TTC549 (cell line): ENCODE measurements around the gene OTOF.

ENCODE experiments used
- FAIRE-seq: peaks from 2 replicates; lab custom pipeline; 2012; peaks lifted over from hg19 to GRCh38; lab: Jason Lieb, UNC

The OTOF gene

DNA sequence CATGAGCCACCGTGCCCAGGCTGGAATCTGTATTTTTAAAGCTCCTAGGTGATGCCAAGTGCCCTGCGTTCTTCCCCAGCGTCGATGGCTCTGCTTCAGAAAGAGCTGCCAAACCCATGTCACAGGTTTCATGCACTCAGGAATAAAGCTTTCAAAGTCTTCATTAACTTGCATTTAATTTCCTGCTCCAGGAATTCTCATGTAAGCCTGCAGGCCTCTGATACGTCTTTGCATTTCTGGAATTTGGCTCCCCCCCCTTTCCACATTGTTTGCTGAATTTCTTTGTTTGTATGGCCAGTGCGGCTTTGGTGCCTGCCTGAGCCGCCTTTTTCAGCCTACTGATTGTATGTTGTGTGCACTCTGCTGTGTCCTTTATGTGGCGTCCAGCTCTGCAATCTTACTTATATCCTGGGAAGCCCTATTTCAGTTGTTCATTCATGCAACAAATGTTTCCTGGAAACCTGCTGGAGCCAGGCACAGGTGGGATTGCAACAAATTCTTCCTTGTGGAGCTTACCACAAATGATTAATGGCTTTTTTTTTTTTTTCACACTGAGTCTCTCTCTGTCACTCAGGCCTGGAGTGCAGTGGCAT, 17.9 kb upstream of the OTOF start:
- FAIRE-seq, result no peak

GRCh38 chr2:26494891-26495290, 17.0 kb upstream of the OTOF start:
- FAIRE-seq, result no peak

DNA sequence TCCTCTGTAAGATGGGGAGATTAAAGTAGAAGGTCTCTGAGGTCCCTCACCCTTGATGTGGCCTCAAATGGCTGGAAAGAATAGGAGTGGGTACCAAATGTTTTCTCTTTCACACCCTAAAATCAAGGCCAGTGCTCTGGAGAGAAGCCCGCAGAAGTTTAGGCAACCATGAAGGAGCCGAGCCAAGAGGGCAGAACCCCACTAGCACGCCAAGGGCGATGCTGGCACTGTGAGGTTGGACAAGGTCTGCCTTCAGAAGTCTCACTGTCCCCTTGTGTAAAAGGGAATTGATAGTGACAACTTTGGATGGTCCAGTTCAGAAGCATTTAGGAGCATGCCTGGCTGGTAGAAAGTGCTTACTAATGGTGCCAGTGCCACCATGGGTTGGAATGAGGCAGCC, 16.3 kb upstream of the OTOF start:
- FAIRE-seq, result no peak

DNA sequence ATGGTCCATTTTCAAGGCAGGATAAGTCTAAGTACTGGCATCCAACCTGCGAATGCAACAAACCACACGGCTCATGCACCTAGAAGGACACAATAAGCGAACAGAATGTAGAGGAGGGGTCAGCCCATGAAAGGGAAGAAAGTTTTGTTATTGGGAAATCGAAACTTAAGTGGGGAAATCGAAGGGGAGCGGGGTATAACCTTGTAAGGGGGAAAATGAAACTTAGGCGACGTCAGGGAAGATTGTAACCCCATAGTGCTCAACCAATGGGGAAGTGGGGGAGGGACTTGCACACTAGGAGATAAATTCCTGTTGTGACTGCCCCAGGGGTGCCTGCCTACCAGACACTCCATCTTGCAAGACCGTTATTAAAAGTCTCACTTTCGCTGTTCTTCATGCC, 15.6 kb upstream of the OTOF start:
- no peak for FAIRE-seq

- no peak for FAIRE-seq
These were observed 15.0 kb upstream of the OTOF start for GRCh38 chr2:26492749-26493515.

- FAIRE-seq, result no peak
These were observed 13.7 kb upstream of the OTOF start for GRCh38 chr2:26491563-26492167.

DNA sequence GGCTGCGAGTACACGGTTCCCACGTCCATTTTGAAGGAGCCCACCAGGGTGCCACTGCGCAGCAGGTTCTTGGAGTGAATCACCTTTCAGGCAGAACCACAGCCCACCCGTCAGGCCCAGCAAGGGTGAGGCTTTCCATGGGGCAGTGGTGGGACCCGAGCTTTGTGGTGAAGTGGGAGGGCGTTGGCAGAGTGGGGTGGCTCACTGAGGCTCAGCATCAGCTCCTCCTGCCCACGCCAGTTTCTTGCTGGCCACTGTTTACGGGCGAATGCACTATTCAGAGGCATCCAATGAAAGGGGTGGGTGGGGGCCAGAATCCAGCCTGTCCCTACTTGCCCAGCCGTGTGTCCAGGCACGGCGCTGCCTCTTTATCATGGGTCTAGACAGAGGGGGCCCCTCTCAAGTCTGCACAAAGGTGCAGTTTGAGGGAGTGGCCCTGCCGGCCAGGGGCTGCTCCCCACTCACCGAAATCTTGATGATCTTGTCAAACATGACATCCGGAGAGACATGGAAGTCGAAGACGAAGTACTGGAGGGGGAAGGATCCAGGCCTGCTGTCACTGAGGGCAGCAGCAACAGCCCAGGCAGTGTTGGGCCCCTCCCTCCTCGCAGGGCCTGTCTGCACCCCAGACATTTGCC, 11.4 kb upstream of the OTOF start:
- FAIRE-seq, result no peak

- FAIRE-seq, result no peak
These were observed 10.7 kb upstream of the OTOF start for GRCh38 chr2:26488463-26489212.

- no peak for FAIRE-seq
These were observed 9.3 kb upstream of the OTOF start for GRCh38 chr2:26487192-26487591.

GRCh38 chr2:26486789-26487188, 8.9 kb upstream of the OTOF start:
- FAIRE-seq, result no peak

DNA sequence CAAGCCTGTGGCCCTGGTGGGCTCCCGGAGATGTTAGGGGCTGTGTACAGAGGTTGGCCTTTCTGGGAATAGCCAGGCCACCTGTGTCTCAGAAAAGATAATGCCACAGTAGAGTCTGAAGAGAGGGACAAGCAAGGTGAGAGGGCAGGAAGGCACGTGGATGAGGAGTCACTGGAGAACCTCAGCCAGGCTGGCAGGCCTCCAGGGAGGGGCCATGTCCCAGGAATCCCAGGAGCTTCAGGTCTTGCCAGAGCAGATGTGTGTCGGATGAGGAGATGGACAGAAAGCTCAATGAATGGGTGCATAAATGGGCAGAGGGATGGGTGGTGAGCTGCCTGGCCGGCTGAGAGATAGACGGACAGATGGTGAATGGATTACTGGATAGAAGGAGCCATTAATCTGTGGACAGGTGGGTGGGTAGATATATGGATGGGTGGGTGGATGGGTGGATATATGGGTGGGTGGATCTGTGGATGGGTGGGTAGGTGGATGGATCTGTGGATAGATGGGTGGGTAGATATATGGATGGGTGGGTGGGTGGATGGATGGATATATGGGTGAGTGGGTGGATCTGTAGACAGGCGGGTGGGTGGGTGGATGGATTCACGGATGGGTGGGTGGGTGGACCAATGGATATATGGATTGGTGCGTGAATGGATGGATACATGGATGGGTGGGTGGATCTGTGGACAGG, 7.9 kb upstream of the OTOF start:
- FAIRE-seq, result no peak

DNA sequence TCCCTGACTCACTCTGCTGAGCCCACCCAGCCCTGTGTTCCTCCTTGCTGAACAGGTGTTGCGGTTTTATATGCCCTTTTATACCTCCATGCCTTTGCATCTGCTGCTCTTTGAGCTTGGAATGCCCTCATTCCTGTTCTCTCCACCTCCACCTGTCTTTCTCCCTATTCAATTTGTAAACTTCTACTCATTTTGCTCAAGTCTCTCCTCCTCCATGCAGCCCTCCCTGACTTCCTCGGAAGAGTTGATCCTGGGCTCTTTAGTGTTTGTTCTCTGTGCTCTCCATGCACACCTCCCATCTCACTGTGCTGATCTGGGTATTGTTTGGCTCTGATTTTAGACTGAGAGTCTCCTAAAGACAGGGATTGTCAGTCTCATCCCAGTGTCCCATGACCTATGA, 7.2 kb upstream of the OTOF start:
- no peak for FAIRE-seq

- FAIRE-seq, result no peak
These were observed 6.7 kb upstream of the OTOF start for GRCh38 chr2:26484579-26484978.

- FAIRE-seq, result no peak
These were observed 6.1 kb upstream of the OTOF start for GRCh38 chr2:26483957-26484565.

- FAIRE-seq, result no peak
These were observed 5.6 kb upstream of the OTOF start for GRCh38 chr2:26483516-26483915.

- FAIRE-seq, result no peak
These were observed 5.1 kb upstream of the OTOF start for GRCh38 chr2:26483027-26483326.

GRCh38 chr2:26482211-26483026, 4.5 kb upstream of the OTOF start:
- no peak for FAIRE-seq

DNA sequence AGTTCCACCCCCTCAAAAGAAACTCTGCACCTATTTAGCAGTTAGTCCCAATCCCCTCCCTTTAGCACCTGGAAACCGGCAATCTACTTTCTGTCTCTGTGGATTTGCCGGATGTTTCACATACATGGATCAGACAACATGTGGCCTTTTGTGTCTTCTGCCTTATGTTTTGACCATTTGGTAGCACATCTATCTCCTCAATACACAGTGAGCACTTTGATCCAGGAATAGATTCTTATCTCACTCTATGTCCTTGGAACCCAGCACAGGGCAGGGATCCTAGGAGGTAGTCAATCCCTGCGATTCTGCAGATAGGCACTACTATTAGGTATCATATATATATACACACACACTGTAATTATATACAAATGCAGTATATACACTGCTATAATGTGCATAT, 3.8 kb upstream of the OTOF start:
- FAIRE-seq, result no peak

GRCh38 chr2:26480566-26481423, 2.9 kb upstream of the OTOF start:
- FAIRE-seq, result no peak
